ENCODE data around the gene DUSP12.

DNA sequence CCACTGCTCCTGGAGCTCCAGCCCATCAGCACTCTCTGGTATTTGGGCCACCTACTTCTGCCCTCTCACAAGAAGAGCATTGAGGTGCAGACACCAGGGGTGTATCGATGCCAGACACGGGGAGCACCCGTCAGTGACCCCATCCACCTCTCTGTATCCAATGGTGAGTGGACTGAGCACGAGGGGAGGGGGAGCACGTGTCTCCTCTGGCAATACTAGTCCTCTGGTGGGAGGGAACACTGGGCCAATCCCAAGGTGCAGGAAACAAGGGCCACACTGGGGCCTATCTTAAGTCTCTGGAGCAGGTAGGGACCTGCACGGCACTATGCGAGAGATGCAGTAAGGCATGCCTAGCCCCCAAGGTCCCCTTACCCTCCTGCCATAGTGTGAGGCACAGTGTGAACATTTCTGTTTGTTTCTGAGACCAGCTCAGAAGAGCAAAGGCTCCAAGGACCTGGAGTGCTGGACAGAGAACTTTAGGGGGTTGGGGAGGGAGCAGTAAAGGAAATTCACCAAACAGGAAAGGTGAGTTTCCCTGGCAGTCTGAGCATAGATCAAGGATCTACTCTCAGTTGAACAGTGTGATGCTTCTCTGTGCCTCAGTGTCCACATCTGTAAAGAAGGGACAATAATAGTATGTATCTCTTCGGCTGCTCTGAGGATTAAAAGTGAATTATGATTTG, 26.0 kb upstream of the DUSP12 start:
- TF ChIP-seq, protein P1, sequence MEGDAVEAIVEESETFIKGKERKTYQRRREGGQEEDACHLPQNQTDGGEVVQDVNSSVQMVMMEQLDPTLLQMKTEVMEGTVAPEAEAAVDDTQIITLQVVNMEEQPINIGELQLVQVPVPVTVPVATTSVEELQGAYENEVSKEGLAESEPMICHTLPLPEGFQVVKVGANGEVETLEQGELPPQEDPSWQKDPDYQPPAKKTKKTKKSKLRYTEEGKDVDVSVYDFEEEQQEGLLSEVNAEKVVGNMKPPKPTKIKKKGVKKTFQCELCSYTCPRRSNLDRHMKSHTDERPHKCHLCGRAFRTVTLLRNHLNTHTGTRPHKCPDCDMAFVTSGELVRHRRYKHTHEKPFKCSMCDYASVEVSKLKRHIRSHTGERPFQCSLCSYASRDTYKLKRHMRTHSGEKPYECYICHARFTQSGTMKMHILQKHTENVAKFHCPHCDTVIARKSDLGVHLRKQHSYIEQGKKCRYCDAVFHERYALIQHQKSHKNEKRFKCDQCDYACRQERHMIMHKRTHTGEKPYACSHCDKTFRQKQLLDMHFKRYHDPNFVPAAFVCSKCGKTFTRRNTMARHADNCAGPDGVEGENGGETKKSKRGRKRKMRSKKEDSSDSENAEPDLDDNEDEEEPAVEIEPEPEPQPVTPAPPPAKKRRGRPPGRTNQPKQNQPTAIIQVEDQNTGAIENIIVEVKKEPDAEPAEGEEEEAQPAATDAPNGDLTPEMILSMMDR (conservative IDR thresholded peaks at IDR 0.05; ENCODE audit: low read depth in 2 of 2) = no peak
- TF ChIP-seq CREB1 (CRISPR knock-in tag; IDR thresholded peaks at IDR 0.05; ENCODE audit: low read depth) (no peak), ETS1 (IDR thresholded peaks at IDR 0.05) (no peak), EZH2 (IDR thresholded peaks at IDR 0.05; ENCODE audit: low read depth, unreplicated experiment) (no peak), POLR2AphosphoS5 (IDR thresholded peaks at IDR 0.05; ENCODE audit: low read depth) (no peak)
- TF ChIP-seq, protein P2, sequence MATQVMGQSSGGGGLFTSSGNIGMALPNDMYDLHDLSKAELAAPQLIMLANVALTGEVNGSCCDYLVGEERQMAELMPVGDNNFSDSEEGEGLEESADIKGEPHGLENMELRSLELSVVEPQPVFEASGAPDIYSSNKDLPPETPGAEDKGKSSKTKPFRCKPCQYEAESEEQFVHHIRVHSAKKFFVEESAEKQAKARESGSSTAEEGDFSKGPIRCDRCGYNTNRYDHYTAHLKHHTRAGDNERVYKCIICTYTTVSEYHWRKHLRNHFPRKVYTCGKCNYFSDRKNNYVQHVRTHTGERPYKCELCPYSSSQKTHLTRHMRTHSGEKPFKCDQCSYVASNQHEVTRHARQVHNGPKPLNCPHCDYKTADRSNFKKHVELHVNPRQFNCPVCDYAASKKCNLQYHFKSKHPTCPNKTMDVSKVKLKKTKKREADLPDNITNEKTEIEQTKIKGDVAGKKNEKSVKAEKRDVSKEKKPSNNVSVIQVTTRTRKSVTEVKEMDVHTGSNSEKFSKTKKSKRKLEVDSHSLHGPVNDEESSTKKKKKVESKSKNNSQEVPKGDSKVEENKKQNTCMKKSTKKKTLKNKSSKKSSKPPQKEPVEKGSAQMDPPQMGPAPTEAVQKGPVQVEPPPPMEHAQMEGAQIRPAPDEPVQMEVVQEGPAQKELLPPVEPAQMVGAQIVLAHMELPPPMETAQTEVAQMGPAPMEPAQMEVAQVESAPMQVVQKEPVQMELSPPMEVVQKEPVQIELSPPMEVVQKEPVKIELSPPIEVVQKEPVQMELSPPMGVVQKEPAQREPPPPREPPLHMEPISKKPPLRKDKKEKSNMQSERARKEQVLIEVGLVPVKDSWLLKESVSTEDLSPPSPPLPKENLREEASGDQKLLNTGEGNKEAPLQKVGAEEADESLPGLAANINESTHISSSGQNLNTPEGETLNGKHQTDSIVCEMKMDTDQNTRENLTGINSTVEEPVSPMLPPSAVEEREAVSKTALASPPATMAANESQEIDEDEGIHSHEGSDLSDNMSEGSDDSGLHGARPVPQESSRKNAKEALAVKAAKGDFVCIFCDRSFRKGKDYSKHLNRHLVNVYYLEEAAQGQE (IDR thresholded peaks at IDR 0.05; ENCODE audit: unreplicated experiment) = peak; percentile 46

All from GM23338 (cell line).